Astrocyte (in vitro differentiated cells and primary cell): ENCODE data around the gene MAP6.

Experiments
- EZH2 ChIP-seq: IDR thresholded peaks from 2 replicates; pipeline ENCODE4 v1.6.1; 2012; ENCODE audit warnings: mild to moderate bottlenecking, low read length, inconsistent platforms; ENCODE audit not compliant: insufficient read depth
- TF ChIP-seq, protein P1 (sequence below): IDR thresholded peaks from 2 replicates; pipeline ENCODE4 v1.5.1; 2011; ENCODE audit warnings: low read depth, mild to moderate bottlenecking, inconsistent platforms, low read length, moderate library complexity; ENCODE audit not compliant: insufficient read depth

DNA sequence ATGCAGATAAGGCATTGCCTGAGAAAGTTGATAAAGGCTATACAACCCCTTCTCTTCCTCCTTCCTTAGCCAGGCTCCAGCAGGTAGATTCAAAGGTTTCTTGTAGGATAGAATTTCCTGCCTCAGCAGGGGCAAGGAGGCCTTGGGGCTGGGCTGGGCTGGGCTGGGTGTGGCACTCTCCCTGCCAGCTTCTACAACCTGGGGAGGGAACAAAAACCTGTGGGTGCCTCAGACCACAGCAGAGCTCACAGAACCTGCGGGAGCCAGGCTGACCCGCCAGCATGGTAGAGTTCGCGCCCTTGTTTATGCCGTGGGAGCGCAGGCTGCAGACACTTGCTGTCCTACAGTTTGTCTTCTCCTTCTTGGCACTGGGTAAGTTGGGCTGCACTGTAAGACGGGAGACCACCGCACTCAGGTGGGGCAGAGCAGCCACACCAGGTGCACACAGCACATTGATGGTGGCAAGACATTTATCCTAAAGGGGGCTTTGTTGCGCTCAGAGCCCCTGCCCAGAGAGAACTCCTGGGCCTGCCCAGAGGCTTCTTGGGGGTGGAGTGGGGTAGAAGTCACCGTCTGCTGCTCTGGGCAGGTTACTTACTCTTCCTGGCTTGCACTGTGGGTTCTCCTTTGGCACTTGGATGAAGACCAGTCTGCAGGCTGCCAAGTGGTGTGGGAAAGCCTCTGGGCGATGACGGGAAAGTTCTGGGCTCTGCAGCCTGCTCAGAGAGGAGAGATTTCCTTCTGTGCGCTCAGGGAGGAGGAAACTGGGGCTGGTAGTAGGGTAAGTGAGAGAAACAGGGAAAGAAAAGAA, 49.0 kb upstream of the MAP6 start, which contains the start of gene MOGAT2:
- TF ChIP-seq, protein P1, sequence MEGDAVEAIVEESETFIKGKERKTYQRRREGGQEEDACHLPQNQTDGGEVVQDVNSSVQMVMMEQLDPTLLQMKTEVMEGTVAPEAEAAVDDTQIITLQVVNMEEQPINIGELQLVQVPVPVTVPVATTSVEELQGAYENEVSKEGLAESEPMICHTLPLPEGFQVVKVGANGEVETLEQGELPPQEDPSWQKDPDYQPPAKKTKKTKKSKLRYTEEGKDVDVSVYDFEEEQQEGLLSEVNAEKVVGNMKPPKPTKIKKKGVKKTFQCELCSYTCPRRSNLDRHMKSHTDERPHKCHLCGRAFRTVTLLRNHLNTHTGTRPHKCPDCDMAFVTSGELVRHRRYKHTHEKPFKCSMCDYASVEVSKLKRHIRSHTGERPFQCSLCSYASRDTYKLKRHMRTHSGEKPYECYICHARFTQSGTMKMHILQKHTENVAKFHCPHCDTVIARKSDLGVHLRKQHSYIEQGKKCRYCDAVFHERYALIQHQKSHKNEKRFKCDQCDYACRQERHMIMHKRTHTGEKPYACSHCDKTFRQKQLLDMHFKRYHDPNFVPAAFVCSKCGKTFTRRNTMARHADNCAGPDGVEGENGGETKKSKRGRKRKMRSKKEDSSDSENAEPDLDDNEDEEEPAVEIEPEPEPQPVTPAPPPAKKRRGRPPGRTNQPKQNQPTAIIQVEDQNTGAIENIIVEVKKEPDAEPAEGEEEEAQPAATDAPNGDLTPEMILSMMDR = no peak
- no peak for TF ChIP-seq EZH2
